Measurements from ENCODE around the gene VWDE. TPM values are rescaled to one million over a fixed set of nuclear protein-coding genes. Genes with fewer than 3 reads are reported as not detected.

VWDE gene
- total and polyA plus RNA-seq, 2 donors (not counting 1 experiment from before 2014, with no cell fraction given) = not detected

DNA sequence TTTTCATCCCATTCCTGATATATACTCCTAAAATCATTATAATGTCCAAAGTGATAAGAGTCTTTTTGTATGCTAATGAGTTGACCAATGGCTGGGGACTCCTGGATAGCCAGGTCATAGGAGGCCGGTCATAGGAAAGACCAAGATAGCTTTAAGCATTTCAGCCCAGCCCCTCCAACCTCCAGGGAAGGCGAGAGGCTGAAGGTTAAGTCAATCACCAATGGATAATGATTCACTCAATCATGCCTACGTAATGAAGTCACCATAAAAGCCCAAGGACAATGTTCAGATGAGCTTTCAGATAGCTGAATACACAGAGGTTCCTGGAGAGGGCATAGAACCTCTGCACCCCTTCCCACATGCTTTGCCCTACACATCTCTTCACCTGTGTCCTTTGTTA lies 75.7 kb downstream of the VWDE start:
- CTCF ChIA-PET = no interaction called here

DNA sequence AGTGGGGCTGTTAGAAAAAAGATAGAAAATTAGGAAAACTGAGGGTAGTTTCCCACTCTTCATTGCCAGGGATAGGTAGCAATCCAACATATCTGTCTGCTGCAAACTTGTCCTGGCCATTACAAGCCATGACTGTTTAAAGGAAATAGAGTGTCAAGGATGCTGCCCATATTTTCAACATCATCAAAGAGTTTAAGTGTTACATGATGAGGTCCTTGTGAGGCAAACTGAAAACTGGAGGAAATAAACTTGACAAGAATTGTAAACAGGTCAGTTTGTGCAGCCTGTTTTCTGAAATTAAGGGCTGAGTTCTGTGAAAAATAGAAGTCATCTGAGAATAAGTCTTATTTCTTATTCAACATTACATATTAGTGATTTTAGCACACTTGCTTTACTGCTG lies 78.0 kb downstream of the VWDE start:
- intact Hi-C loops (cut with micrococcal nuclease) = no loop called here
- no peak overlapping the region for H3K27ac Mint-ChIP-seq
- TF ChIP-seq, protein P1, sequence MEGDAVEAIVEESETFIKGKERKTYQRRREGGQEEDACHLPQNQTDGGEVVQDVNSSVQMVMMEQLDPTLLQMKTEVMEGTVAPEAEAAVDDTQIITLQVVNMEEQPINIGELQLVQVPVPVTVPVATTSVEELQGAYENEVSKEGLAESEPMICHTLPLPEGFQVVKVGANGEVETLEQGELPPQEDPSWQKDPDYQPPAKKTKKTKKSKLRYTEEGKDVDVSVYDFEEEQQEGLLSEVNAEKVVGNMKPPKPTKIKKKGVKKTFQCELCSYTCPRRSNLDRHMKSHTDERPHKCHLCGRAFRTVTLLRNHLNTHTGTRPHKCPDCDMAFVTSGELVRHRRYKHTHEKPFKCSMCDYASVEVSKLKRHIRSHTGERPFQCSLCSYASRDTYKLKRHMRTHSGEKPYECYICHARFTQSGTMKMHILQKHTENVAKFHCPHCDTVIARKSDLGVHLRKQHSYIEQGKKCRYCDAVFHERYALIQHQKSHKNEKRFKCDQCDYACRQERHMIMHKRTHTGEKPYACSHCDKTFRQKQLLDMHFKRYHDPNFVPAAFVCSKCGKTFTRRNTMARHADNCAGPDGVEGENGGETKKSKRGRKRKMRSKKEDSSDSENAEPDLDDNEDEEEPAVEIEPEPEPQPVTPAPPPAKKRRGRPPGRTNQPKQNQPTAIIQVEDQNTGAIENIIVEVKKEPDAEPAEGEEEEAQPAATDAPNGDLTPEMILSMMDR (IDR thresholded peaks at IDR 0.05) = no peak
- TF ChIP-seq EZH2 (IDR thresholded peaks at IDR 0.05; ENCODE audit: borderline replicate concordance, insufficient read depth, low read depth, low read length, poor library complexity, severe bottlenecking) = no peak

More for the DNA sequence above, 75.7 kb downstream of the VWDE start:
- H3K4me1 Mint-ChIP-seq = no peaks in the 10 kb centered on the region
- H3K27ac ChIP-seq (ENCODE audit: low read length in 2 of 2) = no peak overlapping the region
- no peaks in the 10 kb centered on the region for H3K9me3 Mint-ChIP-seq (ENCODE audit: insufficient read depth)
- H4K20me1 ChIP-seq (ENCODE audit: control insufficient read depth, insufficient read depth, low read length, poor library complexity, severe bottlenecking) = no peaks in the 10 kb centered on the region
- intact Hi-C loops (cut with micrococcal nuclease) = no loop called here
- H3K27me3 Mint-ChIP-seq = peaks cover 7% of the 10 kb centered on the region
- no peaks in the 10 kb centered on the region for H3K36me3 ChIP-seq (replicated peaks in 1 of 2; ENCODE audit: control extremely low read depth in 1 of 2, control insufficient read depth in 1 of 2, extremely low read depth in 1 of 2, insufficient read depth in 2 of 2, low read length in 1 of 2)
- H3K9ac ChIP-seq (ENCODE audit: low read length) = no peak overlapping the region
- ATAC-seq (ENCODE audit: low read depth) = no peak
- no peak overlapping the region for H3K4me2 ChIP-seq (replicated peaks; ENCODE audit: low read depth, low read length, poor library complexity, severe bottlenecking)
- TF ChIP-seq, protein P1 (IDR thresholded peaks at IDR 0.05) = no peak
- no peak for TF ChIP-seq EZH2 (IDR thresholded peaks at IDR 0.05; ENCODE audit: borderline replicate concordance, insufficient read depth, low read depth, low read length, poor library complexity, severe bottlenecking)
- WGBS (ENCODE audit: insufficient coverage) = 100% methylated on average over 3 of the region's 3 CpGs
- no peaks in the 10 kb centered on the region for H3K4me1 ChIP-seq (ENCODE audit: control insufficient read depth in 2 of 2, insufficient read depth in 2 of 2, low read length in 2 of 2)
- H3K27ac Mint-ChIP-seq = no peak overlapping the region
- no peak overlapping the region for H2AFZ ChIP-seq (ENCODE audit: insufficient read depth, low read depth, low read length, poor library complexity, severe bottlenecking)
- POLR2A ChIA-PET = no interaction called here
- no peak for DNase-seq
- no peaks in the 10 kb centered on the region for H3K9me3 ChIP-seq (ENCODE audit: control extremely low read depth in 1 of 3, control insufficient read depth in 2 of 3, insufficient read depth in 1 of 3, low read length in 2 of 3)
- no peak overlapping the region for H3K4me3 ChIP-seq (ENCODE audit: control extremely low read depth in 1 of 5, extremely low read depth in 1 of 5, insufficient read depth in 1 of 5, low read depth in 2 of 5, low read length in 4 of 5)
- H3K4me3 Mint-ChIP-seq = no peak overlapping the region
- H3K79me2 ChIP-seq (ENCODE audit: control insufficient read depth, insufficient read depth, low read length) = no peaks in the 10 kb centered on the region
- H3K27me3 ChIP-seq (replicated peaks in 1 of 4; ENCODE audit: control extremely low read depth in 1 of 4, control insufficient read depth in 3 of 4, insufficient read depth in 4 of 4, low read length in 3 of 4) = no peaks in the 10 kb centered on the region

More for the DNA sequence above, 78.0 kb downstream of the VWDE start:
- Histone ChIP-seq H3K9ac (ENCODE audit: low read length) (no peak overlapping the region), H4K20me1 (ENCODE audit: control insufficient read depth, insufficient read depth, low read length, poor library complexity, severe bottlenecking) (no peaks in the 10 kb centered on the region), H3K36me3 (replicated peaks in 1 of 2; ENCODE audit: control extremely low read depth in 1 of 2, control insufficient read depth in 1 of 2, extremely low read depth in 1 of 2, insufficient read depth in 2 of 2, low read length in 1 of 2) (no peaks in the 10 kb centered on the region), H3K4me1 (ENCODE audit: control insufficient read depth in 2 of 2, insufficient read depth in 2 of 2, low read length in 2 of 2) (no peaks in the 10 kb centered on the region), H3K4me3 (ENCODE audit: control extremely low read depth in 1 of 5, extremely low read depth in 1 of 5, insufficient read depth in 1 of 5, low read depth in 2 of 5, low read length in 4 of 5) (no peak overlapping the region), H2AFZ (ENCODE audit: insufficient read depth, low read depth, low read length, poor library complexity, severe bottlenecking) (no peak overlapping the region), H3K9me3 (ENCODE audit: control extremely low read depth in 1 of 3, control insufficient read depth in 2 of 3, insufficient read depth in 1 of 3, low read length in 2 of 3) (no peaks in the 10 kb centered on the region), H3K79me2 (ENCODE audit: control insufficient read depth, insufficient read depth, low read length) (no peaks in the 10 kb centered on the region), H3K27ac (ENCODE audit: low read length in 2 of 2) (no peak overlapping the region), H3K27me3 (replicated peaks in 1 of 4; ENCODE audit: control extremely low read depth in 1 of 4, control insufficient read depth in 3 of 4, insufficient read depth in 4 of 4, low read length in 3 of 4) (no peaks in the 10 kb centered on the region), H3K4me2 (replicated peaks; ENCODE audit: low read depth, low read length, poor library complexity, severe bottlenecking) (no peak overlapping the region)
- DNase-seq (no peak), ATAC-seq (ENCODE audit: low read depth) (no peak)
- Mint-ChIP-seq H3K9me3 (ENCODE audit: insufficient read depth) (no peaks in the 10 kb centered on the region), H3K27me3 (peaks cover 2% of the 10 kb centered on the region), H3K4me1 (no peaks in the 10 kb centered on the region), H3K4me3 (no peak overlapping the region)
- ChIA-PET CTCF (no interaction called here), POLR2A (no interaction called here)

Measured in B cell (primary cell).